Uterus (tissue), 2 donors: ENCODE results near the gene MELK.

Experiments used
- POLR2A ChIP-seq, 2 donors: fragments of 450-650 bp; IDR thresholded peaks; one replicate each; pipeline ENCODE4 v1.6.1; 2016; ENCODE audit warnings: antibody characterized with exemption in 2 of 2, mild to moderate bottlenecking in 1 of 2, moderate library complexity in 1 of 2
- TF ChIP-seq, protein P1 (sequence below), 4 experiments: fragments of 200-600 bp in 2 of 4; fragments of 450-650 bp in 2 of 4; sonication (generic) in 2 of 4; IDR thresholded peaks; one replicate each; pipeline ENCODE4 v1.5.1; 2016 to 2019; ENCODE audit warnings: antibody characterized with exemption in 4 of 4, mild to moderate bottlenecking in 2 of 4, moderate library complexity in 1 of 4

DNA sequence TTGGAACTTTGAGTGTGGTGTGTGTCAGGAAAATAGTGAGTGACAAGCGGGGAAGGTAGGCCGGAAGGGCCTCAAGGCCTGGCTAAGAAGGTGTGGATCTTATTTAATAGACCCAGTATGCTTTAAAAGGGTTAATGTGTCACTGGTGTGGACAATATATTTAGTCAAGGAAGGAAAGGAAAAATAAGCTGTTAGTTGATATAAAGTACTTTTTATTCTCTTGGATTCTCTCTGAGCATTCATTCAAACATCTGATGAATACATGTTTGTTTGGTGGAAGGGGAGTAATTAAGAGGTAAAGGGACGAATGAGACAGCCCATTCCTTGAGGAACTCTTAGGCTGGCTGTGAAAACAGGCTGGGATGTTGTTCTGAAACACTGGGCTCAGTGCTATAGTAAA lies 98.9 kb downstream of the MELK start:
- TF ChIP-seq, protein P1, sequence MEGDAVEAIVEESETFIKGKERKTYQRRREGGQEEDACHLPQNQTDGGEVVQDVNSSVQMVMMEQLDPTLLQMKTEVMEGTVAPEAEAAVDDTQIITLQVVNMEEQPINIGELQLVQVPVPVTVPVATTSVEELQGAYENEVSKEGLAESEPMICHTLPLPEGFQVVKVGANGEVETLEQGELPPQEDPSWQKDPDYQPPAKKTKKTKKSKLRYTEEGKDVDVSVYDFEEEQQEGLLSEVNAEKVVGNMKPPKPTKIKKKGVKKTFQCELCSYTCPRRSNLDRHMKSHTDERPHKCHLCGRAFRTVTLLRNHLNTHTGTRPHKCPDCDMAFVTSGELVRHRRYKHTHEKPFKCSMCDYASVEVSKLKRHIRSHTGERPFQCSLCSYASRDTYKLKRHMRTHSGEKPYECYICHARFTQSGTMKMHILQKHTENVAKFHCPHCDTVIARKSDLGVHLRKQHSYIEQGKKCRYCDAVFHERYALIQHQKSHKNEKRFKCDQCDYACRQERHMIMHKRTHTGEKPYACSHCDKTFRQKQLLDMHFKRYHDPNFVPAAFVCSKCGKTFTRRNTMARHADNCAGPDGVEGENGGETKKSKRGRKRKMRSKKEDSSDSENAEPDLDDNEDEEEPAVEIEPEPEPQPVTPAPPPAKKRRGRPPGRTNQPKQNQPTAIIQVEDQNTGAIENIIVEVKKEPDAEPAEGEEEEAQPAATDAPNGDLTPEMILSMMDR (IDR thresholded peaks at IDR 0.05) = no peak
- TF ChIP-seq POLR2A (IDR thresholded peaks at IDR 0.05) = no peak
